ENCODE measurements around the gene LHFPL2.

The LHFPL2 gene

GRCh38 chr5:78541086-78541654 lies 107.4 kb downstream of the LHFPL2 start:
- no peak for DNase-seq

GRCh38 chr5:78540335-78541085 lies 108.1 kb downstream of the LHFPL2 start:
- DNase-seq = no peak

DNA sequence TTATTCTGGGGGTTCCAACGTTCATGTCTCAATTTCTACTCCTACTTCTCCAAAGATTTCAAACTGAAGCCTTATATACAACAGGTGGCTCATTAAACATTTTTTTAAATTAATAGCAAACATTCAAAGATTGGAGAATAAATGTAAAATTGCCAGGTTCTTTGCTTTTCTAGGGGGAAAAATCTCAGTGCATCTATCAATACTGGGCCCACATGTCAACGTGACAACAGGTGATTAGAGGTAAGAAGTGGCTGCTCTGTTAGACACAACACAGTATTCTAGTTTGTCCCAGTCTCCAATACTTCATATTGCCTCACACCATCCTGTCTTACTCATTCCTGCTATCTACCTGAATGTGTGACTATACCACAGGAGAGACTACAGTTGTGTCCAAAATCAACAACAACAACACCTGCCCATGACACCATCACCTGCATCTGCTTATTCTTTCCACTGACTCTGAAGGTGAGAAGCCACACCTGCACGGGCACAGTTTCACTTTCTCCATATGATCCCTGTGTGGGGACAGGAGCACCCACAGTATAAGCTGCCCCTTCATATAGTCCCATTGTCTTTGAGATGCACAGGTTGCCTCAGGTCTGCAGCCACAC lies 110.2 kb downstream of the LHFPL2 start:
- DNase-seq = no peak

GRCh38 chr5:78537821-78538220 lies 110.8 kb downstream of the LHFPL2 start:
- peak; percentile 5 to 17 for DNase-seq

- no peak for DNase-seq
Observed at GRCh38 chr5:78537411-78537810, 111.2 kb downstream of the LHFPL2 start.

GRCh38 chr5:78536661-78537196 lies 111.8 kb downstream of the LHFPL2 start:
- no peak for DNase-seq

GRCh38 chr5:78534905-78535200 lies 113.7 kb downstream of the LHFPL2 start:
- DNase-seq = no peak

DNA sequence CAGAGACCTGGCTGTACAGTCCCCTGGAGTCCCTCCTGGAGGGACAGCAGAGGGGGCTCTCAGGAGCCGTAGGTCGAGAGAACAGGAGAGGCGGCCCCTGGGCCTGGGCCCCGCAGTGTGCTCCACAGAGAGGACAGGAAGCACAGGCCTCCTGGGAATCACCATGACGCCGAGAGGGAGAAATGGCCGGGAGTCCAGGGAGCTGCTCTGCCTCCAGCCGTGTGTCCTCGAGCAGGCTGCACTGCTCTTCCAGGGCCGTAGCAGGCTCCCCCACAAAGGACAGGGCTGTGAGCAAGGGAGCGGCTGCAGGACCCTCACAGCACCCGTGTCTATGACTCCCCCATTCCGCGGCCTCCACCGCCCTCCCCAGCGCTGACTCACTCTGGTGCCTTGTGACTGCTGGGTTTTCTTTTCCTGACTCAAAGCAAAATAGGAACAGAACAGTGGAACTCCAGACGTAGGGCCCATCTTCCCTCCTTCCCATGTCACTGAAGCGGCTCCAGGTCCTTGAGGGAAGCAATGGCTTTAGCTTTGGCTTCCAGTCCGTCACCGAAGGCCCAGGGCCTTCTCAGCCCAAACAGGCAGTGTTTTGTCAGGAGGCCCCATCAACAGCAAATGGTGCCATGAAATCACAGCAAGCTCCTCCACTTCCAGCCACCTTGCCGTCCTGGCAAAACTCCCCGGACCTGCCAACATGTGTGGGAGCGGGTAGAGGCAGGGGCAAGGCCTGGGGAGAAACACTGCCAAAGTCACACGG lies 114.2 kb downstream of the LHFPL2 start:
- DNase-seq = no peak

DNA sequence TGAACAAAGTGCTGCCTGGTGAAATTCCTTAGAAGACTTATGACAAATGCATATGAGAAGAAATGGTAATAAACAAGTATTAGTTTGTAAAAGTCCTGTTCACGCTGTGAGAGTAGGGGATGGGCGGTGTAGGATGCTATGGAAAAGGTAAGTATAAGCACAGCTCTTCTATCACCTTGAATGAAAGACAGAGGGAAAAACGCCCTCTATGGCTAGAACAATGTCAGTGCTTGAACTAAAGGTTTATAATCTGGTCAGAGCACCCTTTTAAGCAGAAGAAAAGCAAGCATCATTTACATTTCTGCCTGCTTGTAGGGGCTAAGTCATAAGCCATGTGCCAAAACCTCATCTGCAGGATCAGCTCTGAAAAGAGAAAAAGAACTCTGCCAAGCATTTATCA lies 115.2 kb downstream of the LHFPL2 start:
- DNase-seq = peak in 1 of 2 experiments; percentile 1

DNA sequence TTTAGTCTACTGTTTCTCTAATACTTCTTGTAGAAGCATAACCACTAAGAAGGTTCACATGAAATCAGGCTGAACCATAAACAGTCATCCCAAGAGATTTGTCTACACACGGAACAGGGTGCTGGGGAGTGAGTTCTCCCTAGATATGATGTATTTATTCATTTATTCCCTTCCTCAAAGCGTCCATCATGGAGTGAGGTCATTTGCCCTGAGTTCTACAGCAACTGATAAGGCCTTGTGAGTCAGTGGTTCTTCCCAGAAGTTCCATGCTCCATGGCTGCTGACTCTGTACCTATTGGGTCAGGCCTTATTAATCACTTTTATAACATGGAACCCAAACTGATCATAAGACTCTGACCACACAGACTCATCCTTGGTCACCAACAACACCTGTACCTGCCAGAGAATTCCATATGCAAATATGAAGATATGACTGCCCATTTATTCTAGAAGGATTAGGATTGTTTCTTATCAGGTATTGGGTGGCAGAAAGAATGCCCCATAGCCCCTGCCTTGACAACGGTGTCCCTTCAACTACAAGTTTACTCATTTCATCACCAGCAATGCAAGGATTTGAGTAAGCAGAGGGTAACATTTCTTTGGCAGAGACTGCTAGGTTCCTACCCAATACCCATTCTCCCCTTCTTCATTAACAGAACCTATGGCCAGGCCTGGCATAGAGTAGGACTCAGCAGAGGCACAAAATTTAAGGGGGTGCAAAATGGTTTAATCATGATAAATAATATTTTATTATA lies 118.1 kb downstream of the LHFPL2 start:
- no peak for DNase-seq

- no peak for DNase-seq
Observed at GRCh38 chr5:78527925-78528324, 120.6 kb downstream of the LHFPL2 start.

DNA sequence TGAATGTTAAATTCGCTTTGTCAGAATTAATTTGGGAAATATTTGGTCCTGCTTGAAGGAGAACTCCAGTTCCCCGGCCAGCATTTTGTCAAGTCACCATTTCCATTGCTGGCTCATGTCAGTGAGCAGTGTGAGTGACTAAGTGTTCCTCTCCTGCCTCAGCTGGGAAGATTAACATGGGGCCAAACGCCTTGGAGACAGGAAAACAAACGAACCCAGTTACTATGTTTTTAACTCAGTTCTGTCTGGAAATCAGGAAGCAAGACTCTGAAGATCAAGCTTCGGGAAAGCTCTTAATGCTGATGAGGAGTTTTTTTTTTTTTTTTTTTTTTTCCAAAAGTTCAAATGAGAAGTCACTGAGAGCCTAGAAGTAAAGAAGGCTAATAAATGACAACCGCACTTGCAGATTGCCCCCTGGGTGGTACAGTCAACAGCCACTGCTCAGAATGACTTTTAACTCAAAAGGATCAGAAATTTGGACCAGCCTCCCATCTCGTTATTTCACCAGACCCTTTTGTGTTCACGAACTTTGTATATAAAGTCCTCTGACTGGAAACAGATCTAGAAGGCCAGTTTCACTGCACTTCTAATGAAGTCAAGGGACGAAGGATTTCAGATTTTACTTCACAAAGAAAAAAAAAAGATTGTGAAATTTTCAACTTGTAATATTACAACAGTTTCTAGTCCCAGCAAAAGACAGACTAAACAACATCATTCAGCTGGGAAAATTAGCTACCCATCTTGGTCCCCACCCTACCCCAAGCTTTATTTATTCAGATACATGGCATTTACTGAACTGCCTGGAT lies 121.3 kb downstream of the LHFPL2 start:
- peak in 1 of 2 experiments; percentile 4 for DNase-seq

- no peak for DNase-seq
Observed at GRCh38 chr5:78526049-78526525, 122.5 kb downstream of the LHFPL2 start.

GRCh38 chr5:78523314-78524193 lies 125.0 kb downstream of the LHFPL2 start:
- DNase-seq = peak; percentile 18 to 55

GRCh38 chr5:78522476-78523260 lies 125.9 kb downstream of the LHFPL2 start:
- peak in 1 of 2 experiments; percentile 20 for DNase-seq

GRCh38 chr5:78521455-78521854 lies 127.1 kb downstream of the LHFPL2 start:
- DNase-seq = no peak

- DNase-seq = no peak
Observed at GRCh38 chr5:78519198-78519941, 129.2 kb downstream of the LHFPL2 start.

- peak in 1 of 2 experiments; percentile 60 for DNase-seq
Observed at GRCh38 chr5:78518365-78519197, 130.0 kb downstream of the LHFPL2 start.

Data from NCI-H446 (cell line).